Choroid plexus epithelial cell (primary cell): ENCODE data around the gene TGM1.

Experiments
- DNase-seq: peaks from one replicate; pipeline ENCODE4 v3.0.0-alpha.2; 2010; ENCODE audit warnings: low read depth
- H3K4me3 ChIP-seq: 2 replicates; pipeline ENCODE4 v1.5.1; 2011; ENCODE audit warnings: low read depth, mild to moderate bottlenecking, control low read depth, low read length, moderate library complexity
- CTCF ChIP-seq: conservative IDR thresholded peaks from 2 replicates; pipeline ENCODE4 v1.5.1; 2011; ENCODE audit warnings: low read depth, mild to moderate bottlenecking, control low read depth, inconsistent platforms, low read length, moderate library complexity

Gene TGM1

GRCh38 chr14:24238123-24238522 lies 24.9 kb downstream of the TGM1 start:
- H3K4me3 ChIP-seq, result no peak overlapping the region
- no peak for TF ChIP-seq CTCF
- no peak for DNase-seq

GRCh38 chr14:24237463-24237955 lies 25.5 kb downstream of the TGM1 start:
- no peak for TF ChIP-seq CTCF
- H3K4me3 ChIP-seq, result no peak overlapping the region
- no peak for DNase-seq

GRCh38 chr14:24236689-24237462 lies 26.1 kb downstream of the TGM1 start:
- TF ChIP-seq CTCF, result no peak
- no peak for DNase-seq

GRCh38 chr14:24235804-24236688 lies 26.9 kb downstream of the TGM1 start:
- H3K4me3 ChIP-seq, result no peak overlapping the region
- TF ChIP-seq CTCF, result no peak
- no peak for DNase-seq

More at GRCh38 chr14:24236689-24237462, 26.1 kb downstream of the TGM1 start:
- no peak overlapping the region for H3K4me3 ChIP-seq

GRCh38 chr14:24234095-24235005 lies 28.6 kb downstream of the TGM1 start:
- no peak for DNase-seq
- H3K4me3 ChIP-seq, result no peak overlapping the region

More at GRCh38 chr14:24234095-24235005, 28.6 kb downstream of the TGM1 start:
- no peak for TF ChIP-seq CTCF
